Stimulated activated naive B cell treated with anti-CD40 and anti-IgM and Interleukin-4, amounts not matched to agents 10 μg/mL and 1 μg/mL and 100 μg/mL, for 72 hours (primary cell): Measurements from ENCODE around the gene AGAP1.

Experiments used
- ATAC-seq, 2 donors: fragments of 150-1000 bp; cut with Tn5 transposase; replicated peaks; 2 replicates each; pipeline ENCODE4 v1.10.0; 2021; ENCODE audit warnings: moderate library complexity in 1 of 2
- DNase-seq: peaks from one replicate; pipeline ENCODE4 v3.0.0; 2021
- H3K27ac Mint-ChIP-seq: one replicate; pipeline ENCODE4 v1.8.0; 2022; ENCODE audit warnings: mild to moderate bottlenecking, mixed read lengths
- H3K27me3 Mint-ChIP-seq, 2 donors: one replicate each; pipeline ENCODE4 v1.8.0; 2022; ENCODE audit warnings: mixed read lengths in 2 of 2
- H3K36me3 Mint-ChIP-seq, 2 donors: one replicate each; pipeline ENCODE4 v1.8.0; 2022; ENCODE audit warnings: mixed read lengths in 2 of 2, mild to moderate bottlenecking in 1 of 2
- H3K4me1 Mint-ChIP-seq, 2 donors: one replicate each; pipeline ENCODE4 v1.8.0; 2022; ENCODE audit warnings: mixed read lengths in 2 of 2, mild to moderate bottlenecking in 1 of 2
- H3K4me3 Mint-ChIP-seq, 2 donors: one replicate each; pipeline ENCODE4 v1.8.0; 2022; ENCODE audit warnings: mild to moderate bottlenecking in 2 of 2, mixed read lengths in 2 of 2, moderate library complexity in 1 of 2
- H3K9me3 Mint-ChIP-seq, 2 donors: one replicate each; pipeline ENCODE4 v1.8.0; 2022; ENCODE audit warnings: mixed read lengths in 2 of 2, mild to moderate bottlenecking in 1 of 2

AGAP1 gene

DNA sequence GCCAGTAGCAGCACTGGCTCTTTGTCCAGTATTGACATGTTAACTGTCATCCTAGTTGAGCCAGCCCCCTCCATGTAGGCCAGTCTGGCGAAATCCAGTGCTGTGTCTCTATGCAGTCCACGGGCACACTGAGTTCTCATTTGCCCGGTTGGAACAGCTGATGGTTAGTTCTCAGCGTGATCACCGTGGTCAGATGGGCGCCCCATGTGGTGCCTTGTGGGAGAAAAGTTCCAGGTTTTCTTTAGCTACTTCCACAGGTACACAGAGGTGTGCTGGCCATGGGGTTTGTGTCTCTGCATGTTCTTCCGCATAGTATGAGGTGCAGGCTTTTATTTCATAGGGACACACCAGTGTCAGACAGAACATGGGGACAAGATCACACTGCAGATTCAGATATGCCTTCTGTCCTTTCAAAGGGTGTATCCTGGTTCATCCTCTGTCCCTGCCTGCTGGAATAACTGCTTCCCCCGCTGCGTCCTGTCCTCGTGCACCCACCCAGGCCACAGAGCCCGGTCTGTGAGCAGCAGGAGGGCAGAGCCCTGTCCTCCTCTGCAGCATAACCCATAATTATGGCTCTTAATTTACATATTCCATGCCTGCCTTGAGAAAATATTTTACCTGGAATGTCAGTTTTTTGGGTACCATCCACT, 340.3 kb downstream of the AGAP1 start:
- ATAC-seq (no peak), DNase-seq (no peak)
- no peak overlapping the region for H3K4me3 Mint-ChIP-seq
- peaks cover 0 to 7% of the 10 kb centered on the region in 2 donors for H3K27me3 Mint-ChIP-seq
- no peak overlapping the region for H3K27ac Mint-ChIP-seq
- H3K4me1 Mint-ChIP-seq: no peaks in the 10 kb centered on the region
- no peaks in the 10 kb centered on the region for H3K9me3 Mint-ChIP-seq
- H3K36me3 Mint-ChIP-seq: no peaks in the 10 kb centered on the region

- H3K36me3 Mint-ChIP-seq: no peaks in the 10 kb centered on the region
These were observed 340.9 kb downstream of the AGAP1 start for GRCh38 chr2:235834781-235835180.

GRCh38 chr2:235835810-235836209, 342.0 kb downstream of the AGAP1 start:
- H3K36me3 Mint-ChIP-seq: no peaks in the 10 kb centered on the region
- no peak for ATAC-seq
- no peaks in the 10 kb centered on the region for H3K9me3 Mint-ChIP-seq
- H3K27me3 Mint-ChIP-seq: peaks cover 0 to 7% of the 10 kb centered on the region in 2 donors
- no peak overlapping the region for H3K27ac Mint-ChIP-seq
- no peak overlapping the region for H3K4me3 Mint-ChIP-seq
- no peak for DNase-seq
- no peaks in the 10 kb centered on the region for H3K4me1 Mint-ChIP-seq

More at GRCh38 chr2:235834781-235835180, 340.9 kb downstream of the AGAP1 start:
- Mint-ChIP-seq H3K4me1 (no peaks in the 10 kb centered on the region), H3K4me3 (no peak overlapping the region), H3K27ac (no peak overlapping the region), H3K27me3 (peaks cover 0 to 7% of the 10 kb centered on the region in 2 donors), H3K9me3 (no peaks in the 10 kb centered on the region)
- no peak for DNase-seq
- ATAC-seq: no peak

- Mint-ChIP-seq H3K27ac (no peak overlapping the region), H3K9me3 (no peaks in the 10 kb centered on the region), H3K4me3 (no peak overlapping the region), H3K4me1 (no peaks in the 10 kb centered on the region), H3K36me3 (no peaks in the 10 kb centered on the region), H3K27me3 (peaks cover 0 to 7% of the 10 kb centered on the region in 2 donors)
- no peak for DNase-seq
- no peak for ATAC-seq
These were observed 342.7 kb downstream of the AGAP1 start for GRCh38 chr2:235836491-235836911.

GRCh38 chr2:235839226-235839625, 345.4 kb downstream of the AGAP1 start:
- Mint-ChIP-seq H3K36me3 (no peaks in the 10 kb centered on the region), H3K27ac (no peak overlapping the region), H3K4me1 (no peaks in the 10 kb centered on the region), H3K9me3 (no peaks in the 10 kb centered on the region), H3K4me3 (no peak overlapping the region), H3K27me3 (peaks cover 7 to 11% of the 10 kb centered on the region in 2 donors)
- no peak for DNase-seq
- ATAC-seq: no peak

DNA sequence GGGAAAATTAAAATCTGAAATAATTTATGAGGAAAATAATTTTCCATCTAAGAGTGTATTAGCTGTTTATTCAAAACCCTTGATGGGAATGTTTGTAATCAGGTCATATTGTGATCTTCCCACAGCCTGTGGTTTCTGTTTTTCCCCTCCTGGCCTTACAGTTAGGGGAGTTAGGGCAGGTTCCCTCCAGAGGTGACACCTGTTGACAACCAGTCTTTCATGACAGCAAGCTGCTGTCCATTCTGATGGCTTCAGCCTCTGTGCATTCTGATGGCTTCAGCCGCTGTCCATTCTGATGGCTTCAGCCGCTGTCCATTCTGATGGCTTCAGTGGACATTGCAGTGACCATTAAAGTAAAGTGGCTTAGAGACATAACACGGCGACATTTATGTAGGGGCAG, 346.1 kb downstream of the AGAP1 start:
- Mint-ChIP-seq H3K27me3 (peaks cover 6 to 11% of the 10 kb centered on the region in 2 donors), H3K9me3 (no peaks in the 10 kb centered on the region), H3K27ac (no peak overlapping the region), H3K4me3 (no peak overlapping the region), H3K36me3 (no peaks in the 10 kb centered on the region), H3K4me1 (no peaks in the 10 kb centered on the region)
- no peak for ATAC-seq
- no peak for DNase-seq

- no peaks in the 10 kb centered on the region for H3K9me3 Mint-ChIP-seq
- H3K4me1 Mint-ChIP-seq: no peaks in the 10 kb centered on the region
- DNase-seq (no peak), ATAC-seq (no peak)
- H3K36me3 Mint-ChIP-seq: no peaks in the 10 kb centered on the region
- no peak overlapping the region for H3K27ac Mint-ChIP-seq
- peaks cover 0 to 15% of the 10 kb centered on the region in 2 donors for H3K27me3 Mint-ChIP-seq
- H3K4me3 Mint-ChIP-seq: no peak overlapping the region
These were observed 348.0 kb downstream of the AGAP1 start for GRCh38 chr2:235841863-235842262.

DNA sequence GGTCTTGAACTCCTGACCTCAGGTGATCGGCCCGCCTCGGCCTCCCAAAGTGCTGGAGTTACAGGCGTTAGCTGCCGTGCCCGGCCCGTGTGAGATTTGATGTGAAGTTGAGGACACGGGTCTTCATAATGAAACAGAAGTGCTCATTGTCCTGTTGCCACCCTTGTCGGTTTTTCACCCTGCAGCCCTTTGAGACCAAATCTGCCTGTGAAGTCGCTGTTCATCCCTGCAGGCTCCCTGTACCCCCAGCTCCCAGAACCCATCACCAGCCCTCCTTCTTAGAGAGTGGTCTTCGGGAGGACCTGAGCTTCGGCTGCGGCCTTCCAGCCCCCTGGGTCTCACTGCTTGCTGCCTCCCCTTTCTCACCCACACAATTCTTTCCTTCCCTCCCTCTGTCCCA, 349.1 kb downstream of the AGAP1 start:
- peaks cover 0 to 15% of the 10 kb centered on the region in 2 donors for H3K27me3 Mint-ChIP-seq

DNA sequence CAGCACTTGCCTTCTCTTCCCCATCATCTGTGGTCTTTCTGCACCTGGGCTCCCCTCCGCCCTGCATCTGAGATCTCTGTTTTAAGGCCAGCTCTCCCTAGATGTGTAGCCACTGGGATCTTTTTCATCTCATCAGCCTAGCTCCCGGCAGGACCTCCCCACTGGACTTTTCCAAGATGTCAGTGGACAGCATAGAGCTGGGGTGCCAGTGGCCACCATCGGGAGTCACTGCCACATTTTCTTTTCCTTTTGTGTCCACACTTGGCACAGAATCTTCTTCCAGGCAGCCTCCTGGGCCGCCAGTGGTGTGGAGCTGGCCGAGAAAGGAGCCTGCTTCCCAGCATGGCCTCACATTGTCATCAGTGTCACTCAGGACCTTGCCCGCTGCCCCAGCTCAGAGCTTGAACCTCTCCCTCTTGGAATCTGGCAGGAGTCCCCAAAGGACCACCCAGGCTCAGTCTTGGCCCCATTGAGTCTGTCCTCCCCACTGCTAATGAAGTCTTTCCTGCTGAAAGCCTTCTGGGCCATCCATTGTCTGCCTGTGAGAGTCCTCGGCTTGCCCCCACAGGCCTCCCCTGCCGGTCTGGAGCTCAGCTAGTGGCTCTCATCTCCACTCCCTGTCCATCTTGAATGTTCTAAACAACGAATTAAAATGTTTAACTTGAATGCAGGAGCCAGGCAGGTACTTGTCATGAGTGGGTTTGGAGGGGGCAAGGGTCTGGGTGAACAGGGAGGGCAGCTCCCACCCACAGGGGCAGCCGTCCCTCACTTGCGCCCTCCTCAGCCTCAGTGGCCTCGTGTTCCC, 349.9 kb downstream of the AGAP1 start:
- Mint-ChIP-seq H3K9me3 (no peaks in the 10 kb centered on the region), H3K27ac (no peak overlapping the region), H3K27me3 (peaks cover 0 to 15% of the 10 kb centered on the region in 2 donors), H3K36me3 (no peaks in the 10 kb centered on the region), H3K4me1 (no peaks in the 10 kb centered on the region), H3K4me3 (no peak overlapping the region)
- DNase-seq (no peak), ATAC-seq (no peak)

More for the DNA sequence above, 349.1 kb downstream of the AGAP1 start:
- Mint-ChIP-seq H3K27ac (no peak overlapping the region), H3K36me3 (no peaks in the 10 kb centered on the region), H3K4me1 (no peaks in the 10 kb centered on the region), H3K4me3 (no peak overlapping the region), H3K9me3 (no peaks in the 10 kb centered on the region)
- no peak for DNase-seq
- ATAC-seq: no peak

DNA sequence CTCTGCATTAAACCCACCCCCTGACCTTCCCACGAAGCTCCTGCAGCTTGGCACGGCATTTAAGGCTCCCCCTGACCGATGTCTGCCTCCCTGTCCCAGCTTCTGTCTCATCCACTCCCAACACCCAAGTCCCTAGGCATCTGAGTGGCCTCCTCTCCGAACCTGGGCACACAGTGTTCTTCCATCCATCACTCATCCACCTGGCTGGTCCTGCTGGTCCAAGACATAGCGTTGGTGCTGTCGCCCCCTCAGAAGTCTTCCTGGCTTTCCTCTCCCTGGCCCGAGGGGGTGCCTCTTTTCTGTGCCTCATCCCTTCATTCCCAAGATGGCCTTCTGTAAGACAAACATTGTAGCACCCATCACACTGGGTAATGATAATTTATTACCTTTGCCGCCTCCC, 350.7 kb downstream of the AGAP1 start:
- ATAC-seq (no peak), DNase-seq (no peak)
- H3K4me1 Mint-ChIP-seq: no peaks in the 10 kb centered on the region
- H3K27ac Mint-ChIP-seq: no peak overlapping the region
- no peaks in the 10 kb centered on the region for H3K36me3 Mint-ChIP-seq
- no peaks in the 10 kb centered on the region for H3K9me3 Mint-ChIP-seq
- no peak overlapping the region for H3K4me3 Mint-ChIP-seq
- peaks cover 0 to 15% of the 10 kb centered on the region in 2 donors for H3K27me3 Mint-ChIP-seq

GRCh38 chr2:235845245-235845644, 351.4 kb downstream of the AGAP1 start:
- H3K9me3 Mint-ChIP-seq: no peaks in the 10 kb centered on the region
- H3K27ac Mint-ChIP-seq: no peak overlapping the region
- ATAC-seq (no peak), DNase-seq (no peak)
- H3K27me3 Mint-ChIP-seq: peaks cover 0 to 20% of the 10 kb centered on the region in 2 donors
- H3K4me3 Mint-ChIP-seq: no peak overlapping the region
- H3K4me1 Mint-ChIP-seq: no peaks in the 10 kb centered on the region
- H3K36me3 Mint-ChIP-seq: no peaks in the 10 kb centered on the region

- Mint-ChIP-seq H3K4me3 (no peak overlapping the region), H3K4me1 (no peaks in the 10 kb centered on the region), H3K27me3 (peaks cover 0 to 20% of the 10 kb centered on the region in 2 donors), H3K27ac (no peak overlapping the region), H3K9me3 (no peaks in the 10 kb centered on the region), H3K36me3 (no peaks in the 10 kb centered on the region)
- DNase-seq (no peak), ATAC-seq (no peak)
These were observed 353.7 kb downstream of the AGAP1 start for GRCh38 chr2:235847576-235847975.

- Mint-ChIP-seq H3K27me3 (peaks cover 0 to 20% of the 10 kb centered on the region in 2 donors), H3K4me3 (no peak overlapping the region)
These were observed 354.2 kb downstream of the AGAP1 start for GRCh38 chr2:235848055-235848454.

DNA sequence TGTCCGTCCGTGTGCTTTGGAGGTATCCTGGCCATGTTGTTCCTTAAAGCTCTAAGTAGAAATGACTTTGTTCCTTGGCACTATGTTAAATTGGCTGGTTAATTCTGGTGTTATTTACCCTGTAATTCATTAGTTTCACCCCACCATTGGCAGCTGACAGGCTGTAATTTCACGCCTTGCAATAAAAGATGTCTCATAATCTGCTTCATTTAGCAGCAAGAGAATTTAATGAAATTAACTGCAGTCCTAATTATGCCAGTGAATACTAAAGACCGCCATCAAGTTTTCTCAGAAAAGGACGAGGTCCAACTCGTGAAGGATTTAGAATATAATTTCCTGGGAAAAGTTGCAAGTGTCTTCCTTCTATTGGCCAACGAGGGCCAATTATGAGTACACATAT, 355.1 kb downstream of the AGAP1 start:
- no peak overlapping the region for H3K4me3 Mint-ChIP-seq
- H3K36me3 Mint-ChIP-seq: no peaks in the 10 kb centered on the region
- no peaks in the 10 kb centered on the region for H3K9me3 Mint-ChIP-seq
- peaks cover 0 to 11% of the 10 kb centered on the region in 2 donors for H3K27me3 Mint-ChIP-seq
- no peaks in the 10 kb centered on the region for H3K4me1 Mint-ChIP-seq
- DNase-seq: no peak
- H3K27ac Mint-ChIP-seq: no peak overlapping the region
- no peak for ATAC-seq

More at GRCh38 chr2:235848055-235848454, 354.2 kb downstream of the AGAP1 start:
- Mint-ChIP-seq H3K36me3 (no peaks in the 10 kb centered on the region), H3K27ac (no peak overlapping the region), H3K4me1 (no peaks in the 10 kb centered on the region), H3K9me3 (no peaks in the 10 kb centered on the region)
- DNase-seq: no peak
- no peak for ATAC-seq

- no peaks in the 10 kb centered on the region for H3K36me3 Mint-ChIP-seq
- peaks cover 0 to 9% of the 10 kb centered on the region in 2 donors for H3K27me3 Mint-ChIP-seq
- H3K4me3 Mint-ChIP-seq: no peak overlapping the region
- H3K27ac Mint-ChIP-seq: no peak overlapping the region
- ATAC-seq (no peak), DNase-seq (no peak)
- H3K9me3 Mint-ChIP-seq: no peaks in the 10 kb centered on the region
- H3K4me1 Mint-ChIP-seq: no peaks in the 10 kb centered on the region
These were observed 355.6 kb downstream of the AGAP1 start for GRCh38 chr2:235849489-235849888.
